H1 (cell line): Measurements from ENCODE around the gene SPPL3. TPM values are rescaled to one million over a fixed set of nuclear protein-coding genes. Genes with fewer than 3 reads are reported as not detected.

Source experiments
- CTCF ChIA-PET: fragments of 300-600 bp; sonication (Branson Sonifier 250); formaldehyde crosslinking; loops from one replicate; lab custom pipeline; 2021; ENCODE audit not compliant: partially characterized antibody; lab: Charles Lee
- POLR2A ChIA-PET: fragments of 300-600 bp; sonication (Branson Sonifier 250); formaldehyde crosslinking; loops from one replicate; lab custom pipeline; 2021; ENCODE audit warnings: inconsistent platforms; ENCODE audit not compliant: partially characterized antibody; lab: Charles Lee
- DNase-seq, 2 experiments: peaks; one replicate each; pipeline versions ENCODE4 v3.0.0 to v3.0.0-alpha.2; 2010 to 2022; ENCODE audit warnings: low spot score in 2 of 2, low read depth in 1 of 2, mixed read lengths in 1 of 2
- FAIRE-seq: peaks from 2 replicates; lab custom pipeline; 2011; peaks lifted over from hg19 to GRCh38; lab: Jason Lieb, UNC
- H2AFZ ChIP-seq: 2 replicates; pipeline ENCODE4 v1.8.1; 2012; ENCODE audit warnings: low read length, inconsistent platforms
- H2AK5ac ChIP-seq: 2 replicates; pipeline ENCODE4 v1.6.1; 2013; ENCODE audit warnings: low read depth, low read length
- H2BK120ac ChIP-seq: replicated peaks from 2 replicates; pipeline ENCODE3; 2013; ENCODE audit warnings: low read depth, low read length, inconsistent platforms
- H2BK12ac ChIP-seq: 2 replicates; pipeline ENCODE4 v1.6.1; 2013; ENCODE audit warnings: low read depth, low read length
- H2BK15ac ChIP-seq: 2 replicates; pipeline ENCODE4 v1.6.1; 2013; ENCODE audit warnings: low read length
- H2BK20ac ChIP-seq: 2 replicates; pipeline ENCODE4 v1.6.1; 2013; ENCODE audit warnings: low read length
- H2BK5ac ChIP-seq: 2 replicates; pipeline ENCODE4 v1.6.1; 2013; ENCODE audit warnings: low read depth, low read length
- H3K14ac ChIP-seq: 2 replicates; pipeline ENCODE4 v1.6.1; 2013; ENCODE audit warnings: inconsistent platforms; ENCODE audit not compliant: insufficient read length
- H3K18ac ChIP-seq: 2 replicates; pipeline ENCODE4 v1.6.1; 2013; ENCODE audit warnings: low read length; ENCODE audit errors: extremely low read depth
- H3K23ac ChIP-seq: 2 replicates; pipeline ENCODE4 v1.6.1; 2013; ENCODE audit warnings: inconsistent platforms; ENCODE audit not compliant: insufficient read length
- H3K23me2 ChIP-seq: 2 replicates; pipeline ENCODE4 v1.6.1; 2013; ENCODE audit warnings: low read depth, low read length
- H3K27ac ChIP-seq: 2 replicates; pipeline ENCODE4 v1.6.1; 2011; ENCODE audit warnings: low read depth, low read length, inconsistent platforms
- H3K27me3 ChIP-seq, 4 experiments: replicated peaks in 1 of 4; 1 replicate in 1 of 4; 2 replicates in 3 of 4; pipeline versions ENCODE4 v1.6.1 to v1.8.1; 2011 to 2013; ENCODE audit warnings: low read length in 3 of 4, mild to moderate bottlenecking in 3 of 4, inconsistent platforms in 2 of 4, mixed read lengths in 2 of 4, moderate library complexity in 1 of 4; ENCODE audit not compliant: control insufficient read depth in 3 of 4, insufficient read depth in 3 of 4; ENCODE audit errors: extremely low read depth in 1 of 4
- H3K36me3 ChIP-seq, 4 experiments: 2 replicates each; pipeline versions ENCODE4 v1.6.1 to v1.8.1; 2011 to 2013; ENCODE audit warnings: mild to moderate bottlenecking in 4 of 4, low read length in 3 of 4, moderate library complexity in 2 of 4, control low read depth in 1 of 4, inconsistent platforms in 1 of 4; ENCODE audit not compliant: insufficient read depth in 4 of 4, control insufficient read depth in 2 of 4
- H3K4ac ChIP-seq: replicated peaks from 2 replicates; pipeline ENCODE3; 2013; ENCODE audit warnings: low read length, low read depth, mixed read lengths, inconsistent platforms; ENCODE audit not compliant: insufficient read length
- H3K4me1 ChIP-seq, 4 experiments: replicated peaks in 1 of 4; 1 replicate in 1 of 4; 2 replicates in 3 of 4; pipeline versions ENCODE4 v1.6.1 to v1.8.1; 2011 to 2013; ENCODE audit warnings: low read length in 3 of 4, inconsistent platforms in 2 of 4, mixed read lengths in 1 of 4; ENCODE audit not compliant: insufficient read depth in 4 of 4, control insufficient read depth in 3 of 4
- H3K4me2 ChIP-seq, 2 experiments: 2 replicates each; pipeline versions ENCODE4 v1.6.1 to v1.8.1; 2011 to 2013; ENCODE audit warnings: low read depth in 2 of 2, low read length in 2 of 2, control low read depth in 1 of 2, inconsistent platforms in 1 of 2, mild to moderate bottlenecking in 1 of 2; ENCODE audit not compliant: insufficient read depth in 1 of 2
- H3K4me3 ChIP-seq, 4 experiments: fragments of 200-600, 300-600 bp in 1 of 4; sonication (generic), shearing (Covaris generic), sonication (Bioruptor Twin) in 1 of 4; 2 replicates each; pipeline versions ENCODE4 v1.5.1 to v1.8.1; 2011 to 2016; ENCODE audit warnings: low read length in 4 of 4, low read depth in 3 of 4, control low read depth in 2 of 4, inconsistent platforms in 2 of 4, mild to moderate bottlenecking in 2 of 4, mixed read lengths in 1 of 4, moderate library complexity in 1 of 4; ENCODE audit not compliant: insufficient read depth in 2 of 4; ENCODE audit errors: extremely low read depth in 1 of 4
- H3K56ac ChIP-seq: replicated peaks from 2 replicates; pipeline ENCODE3; 2013; ENCODE audit warnings: low read depth, mild to moderate bottlenecking, mixed read lengths, low read length, inconsistent platforms; ENCODE audit not compliant: insufficient read length
- H3K79me1 ChIP-seq: 2 replicates; pipeline ENCODE4 v1.6.1; 2013; ENCODE audit warnings: low read depth, low read length, control low read depth
- H3K79me2 ChIP-seq, 2 experiments: 2 replicates each; pipeline versions ENCODE4 v1.6.1 to v1.8.1; 2012 to 2013; ENCODE audit warnings: low read length in 2 of 2, mild to moderate bottlenecking in 2 of 2, inconsistent platforms in 1 of 2; ENCODE audit not compliant: insufficient read depth in 2 of 2, control insufficient read depth in 1 of 2
- H3K9ac ChIP-seq, 4 experiments: replicated peaks in 1 of 4; 1 replicate in 1 of 4; 2 replicates in 3 of 4; pipeline versions ENCODE4 v1.6.1 to v1.8.1; 2011 to 2013; ENCODE audit warnings: low read depth in 3 of 4, low read length in 3 of 4, control low read depth in 2 of 4, mild to moderate bottlenecking in 2 of 4, moderate library complexity in 2 of 4, inconsistent platforms in 1 of 4; ENCODE audit errors: extremely low read depth in 1 of 4
- H3K9me3 ChIP-seq, 2 experiments: 2 replicates each; pipeline versions ENCODE4 v1.6.1 to v1.8.1; 2012 to 2013; ENCODE audit warnings: mild to moderate bottlenecking in 2 of 2, moderate library complexity in 2 of 2, control low read depth in 1 of 2, inconsistent platforms in 1 of 2, low read depth in 1 of 2, low read length in 1 of 2, mixed read lengths in 1 of 2; ENCODE audit not compliant: insufficient read depth in 2 of 2
- H4K20me1 ChIP-seq, 2 experiments: replicated peaks in 1 of 2; 2 replicates each; pipeline versions ENCODE3 to v1.8.1; 2011 to 2013; ENCODE audit warnings: inconsistent platforms in 2 of 2, low read length in 2 of 2, mild to moderate bottlenecking in 1 of 2; ENCODE audit not compliant: insufficient read depth in 2 of 2, control insufficient read depth in 1 of 2
- H4K5ac ChIP-seq: 2 replicates; pipeline ENCODE4 v1.6.1; 2013; ENCODE audit warnings: low read length, low read depth, mixed read lengths, inconsistent platforms; ENCODE audit not compliant: insufficient read length
- H4K8ac ChIP-seq: 2 replicates; pipeline ENCODE4 v1.8.0; 2013; ENCODE audit warnings: mild to moderate bottlenecking, moderate library complexity, low read length, inconsistent platforms; ENCODE audit not compliant: insufficient read depth; ENCODE audit errors: extremely low read depth
- H4K91ac ChIP-seq: replicated peaks from 2 replicates; pipeline ENCODE3; 2013; ENCODE audit warnings: low read length, mixed read lengths, inconsistent platforms; ENCODE audit not compliant: insufficient read length
- ATF2 ChIP-seq: IDR thresholded peaks from 2 replicates; pipeline ENCODE4 v1.6.1; 2012; ENCODE audit warnings: low read length, inconsistent platforms
- BACH1 ChIP-seq: IDR thresholded peaks from 2 replicates; pipeline ENCODE4 v1.6.1; 2012; ENCODE audit warnings: low read length, improper control_type of control experiment
- FOSL1 ChIP-seq: IDR thresholded peaks from 2 replicates; pipeline ENCODE4 v1.6.1; 2011; ENCODE audit warnings: mild to moderate bottlenecking, low read depth, low read length, moderate library complexity; ENCODE audit not compliant: insufficient read depth
- GTF2F1 ChIP-seq: IDR thresholded peaks from 2 replicates; pipeline ENCODE4 v1.6.1; 2012; ENCODE audit warnings: low read depth, low read length, improper control_type of control experiment, borderline replicate concordance
- KDM5A ChIP-seq: fragments of 200-600 bp; IDR thresholded peaks from 2 replicates; pipeline ENCODE4 v1.7.1; 2012; ENCODE audit warnings: mild to moderate bottlenecking, low read length, inconsistent platforms, mixed read lengths
- MAX ChIP-seq: IDR thresholded peaks from 2 replicates; pipeline ENCODE4 v1.6.1; 2012; ENCODE audit warnings: inconsistent platforms
- NANOG ChIP-seq: IDR thresholded peaks from 2 replicates; pipeline ENCODE4 v1.6.1; 2011; ENCODE audit warnings: low read length, low read depth, mild to moderate bottlenecking, inconsistent platforms; ENCODE audit not compliant: insufficient read depth, poor library complexity, severe bottlenecking
- POLR2A ChIP-seq, 2 experiments: IDR thresholded peaks; 1 replicate in 1 of 2; 2 replicates in 1 of 2; pipeline ENCODE4 v1.6.1; 2011; ENCODE audit warnings: low read depth in 2 of 2, low read length in 2 of 2, mild to moderate bottlenecking in 2 of 2; ENCODE audit errors: control extremely low read depth in 1 of 2
- RAD21 ChIP-seq, 2 experiments: IDR thresholded peaks in 1 of 2; conservative IDR thresholded peaks in 1 of 2; 2 replicates each; pipeline ENCODE4 v1.6.1; 2011; ENCODE audit warnings: low read depth in 2 of 2, low read length in 2 of 2, improper control_type of control experiment in 1 of 2, inconsistent platforms in 1 of 2, mild to moderate bottlenecking in 1 of 2, moderate library complexity in 1 of 2
- RBBP5 ChIP-seq: IDR thresholded peaks from 2 replicates; pipeline ENCODE4 v1.7.1; 2012; ENCODE audit warnings: low read depth, mild to moderate bottlenecking, inconsistent platforms, low read length, moderate library complexity, borderline replicate concordance
- SP4 ChIP-seq: IDR thresholded peaks from 2 replicates; pipeline ENCODE4 v1.6.1; 2012; ENCODE audit warnings: low read length, inconsistent platforms
- SRF ChIP-seq: IDR thresholded peaks from 2 replicates; pipeline ENCODE4 v1.6.1; 2011; ENCODE audit warnings: mild to moderate bottlenecking, low read depth, low read length, moderate library complexity
- WGBS, 2 experiments: shearing (Covaris generic) in 1 of 2; methylation state at CpG; one replicate each; pipeline versions ENCODE4 v1.1.6 to v1.1.7; 2013 to 2015; ENCODE audit warnings: low lambda C conversion rate in 2 of 2, mixed read lengths in 2 of 2, inconsistent platforms in 1 of 2, low coverage in 1 of 2, missing lambda C conversion rate in 1 of 2; ENCODE audit not compliant: insufficient replicate concordance in 2 of 2, insufficient coverage in 1 of 2, insufficient read length in 1 of 2; ENCODE audit errors: extremely low coverage in 1 of 2, missing lambda C conversion rate in 1 of 2; 5-methylcytosine and 5-hydroxymethylcytosine counted together
- polyA plus RNA-seq, 7 experiments: library from polyadenylated mRNA; depleted of rRNA in 3 of 7; stranded (reverse) in 5 of 7; unstranded in 2 of 7; fragments of >200 nt in 5 of 7; fragments of 200-250 nt in 2 of 7; gene quantifications; 1 replicate in 5 of 7; 2 replicates in 1 of 7; 4 replicates in 1 of 7; pipeline versions ENCODE4 v1.2.1 to v1.2.3, GENCODE V29; 2011 to 2013; ENCODE audit warnings: missing spikeins in 2 of 7, mixed read lengths in 2 of 7
- total RNA-seq: library from RNA; stranded (reverse); fragmentation: NEBNext Ultra II Directional; extraction: Animal tissue kit (Norgen Biotek cat#: 25700); gene quantifications from 2 replicates; pipeline ENCODE4 v1.2.1, GENCODE V29; 2021

Gene SPPL3
- total and polyA plus RNA-seq, 2 of the 8 experiments (the other 6 are each of a cell fraction or from before 2014, with no cell fraction given), result 27.3 to 48.4 TPM

GRCh38 chr12:120798696-120799095 lies 105.5 kb downstream of the SPPL3 start:
- Histone ChIP-seq H3K9me3 (no peaks in the 10 kb centered on the region; a peak in 2 of 4 replicates), H3K27me3 (no peaks in the 10 kb centered on the region), H3K27ac (no peak overlapping the region), H4K5ac (no peak overlapping the region), H3K23me2 (no peaks in the 10 kb centered on the region), H4K8ac (no peak overlapping the region), H3K18ac (no peak overlapping the region), H3K9ac (no peak overlapping the region), H3K4ac (no peak overlapping the region), H3K4me3 (no peak overlapping the region), H2BK5ac (no peak overlapping the region), H3K79me1 (no peaks in the 10 kb centered on the region; the same call in 1 of the 2 replicates), H3K14ac (no peak overlapping the region), H2BK120ac (no peak overlapping the region), H3K23ac (no peak overlapping the region), H4K91ac (no peak overlapping the region), H2AFZ (no peak overlapping the region), H3K4me2 (no peak overlapping the region), H3K79me2 (peaks cover 0 to 7% of the 10 kb centered on the region in 2 experiments; a peak in 1 of 4 replicates), H2AK5ac (no peak overlapping the region), H2BK20ac (no peak overlapping the region), H3K56ac (no peak overlapping the region), H4K20me1 (peaks cover 0 to 1% of the 10 kb centered on the region in 2 experiments), H2BK15ac (no peak overlapping the region), H2BK12ac (no peak overlapping the region), H3K36me3 (no peaks in the 10 kb centered on the region; a peak in 1 of 8 replicates), H3K4me1 (peaks cover 0 to 10% (median 1%) of the 10 kb centered on the region in 4 experiments; a peak in 3 of 7 replicates)
- 92% methylated on average over 4 of the region's 4 CpGs; no CpG with 5 or more reads in 1 of the 2 experiments for WGBS, 2 experiments
- no peak for FAIRE-seq
- ChIA-PET POLR2A (interaction anchor here (0.6 kb wide), 4 partner anchors 12 to 140 kb away, joined by 3 to 4 read pairs (median 3); no protein-coding TSS in a partner anchor), CTCF (interaction anchor here (0.8 to 2.7 kb wide), 5 partner anchors 14 to 173 kb away, joined by 3 to 9 read pairs (median 5); no protein-coding TSS in a partner anchor)
- DNase-seq, result no peak
- no peak for TF ChIP-seq KDM5A
- TF ChIP-seq ATF2, result no peak
- no peak for TF ChIP-seq SRF
- no peak for TF ChIP-seq POLR2A (IDR thresholded peaks at IDR 0.05; ENCODE audit: control extremely low read depth in 1 of 2, low read depth in 2 of 2, low read length in 2 of 2)
- TF ChIP-seq FOSL1, result no peak
- no peak for TF ChIP-seq NANOG
- no peak for TF ChIP-seq GTF2F1
- TF ChIP-seq SP4, result no peak
- no peak for TF ChIP-seq MAX
- no peak for TF ChIP-seq RAD21 (IDR thresholded peaks at IDR 0.05 in 1 of 2, conservative IDR thresholded peaks at IDR 0.05 in 1 of 2; ENCODE audit: low read depth in 2 of 2, low read length in 2 of 2)
- TF ChIP-seq BACH1, result no peak
- no peak for TF ChIP-seq RBBP5
